Liver (tissue), 9 donors: ENCODE data around the gene TBCA. TPM values are rescaled to one million over a fixed set of nuclear protein-coding genes. Genes with fewer than 3 reads are reported as not detected.

Experiments
- DNase-seq: peaks from one replicate; pipeline ENCODE4 v3.0.0-alpha.2; 2017; ENCODE audit warnings: low spot score
- H3K27ac ChIP-seq, 2 donors: one replicate each; pipeline ENCODE4 v1.7.0; 2013; ENCODE audit warnings: inconsistent platforms in 2 of 2, low read length in 2 of 2, control low read depth in 1 of 2, low read depth in 1 of 2, mild to moderate bottlenecking in 1 of 2
- H3K27me3 ChIP-seq, 4 donors: one replicate each; pipeline versions ENCODE4 v1.6.1 to v1.7.0; 2013; ENCODE audit warnings: low read length in 3 of 4, inconsistent platforms in 1 of 4, mild to moderate bottlenecking in 1 of 4, moderate library complexity in 1 of 4; ENCODE audit not compliant: control insufficient read depth in 4 of 4, insufficient read depth in 4 of 4
- H3K36me3 ChIP-seq, 4 donors: one replicate each; pipeline versions ENCODE4 v1.6.1 to v1.7.0; 2013; ENCODE audit warnings: low read length in 3 of 4, mild to moderate bottlenecking in 3 of 4, low read depth in 1 of 4, moderate library complexity in 1 of 4; ENCODE audit not compliant: control insufficient read depth in 4 of 4, insufficient read depth in 3 of 4
- H3K4me1 ChIP-seq, 4 donors: one replicate each; pipeline versions ENCODE4 v1.6.1 to v1.7.0; 2013; ENCODE audit warnings: low read length in 3 of 4, mild to moderate bottlenecking in 3 of 4, moderate library complexity in 1 of 4; ENCODE audit not compliant: control insufficient read depth in 4 of 4, insufficient read depth in 4 of 4
- H3K4me3 ChIP-seq, 3 donors: one replicate each; pipeline versions ENCODE4 v1.6.1 to v1.7.0; 2013; ENCODE audit warnings: low read length in 3 of 3, control low read depth in 1 of 3, low read depth in 1 of 3, mild to moderate bottlenecking in 1 of 3
- H3K9ac ChIP-seq, 2 donors: one replicate each; pipeline ENCODE4 v1.7.0; 2013; ENCODE audit warnings: low read length in 2 of 2, mild to moderate bottlenecking in 2 of 2, moderate library complexity in 2 of 2, control low read depth in 1 of 2, low read depth in 1 of 2
- H3K9me3 ChIP-seq, 4 donors: one replicate each; pipeline versions ENCODE4 v1.6.1 to v1.7.0; 2013; ENCODE audit warnings: low read length in 3 of 4; ENCODE audit not compliant: control insufficient read depth in 4 of 4
- EGR1 ChIP-seq, 2 donors: IDR thresholded peaks; 2 replicates each; pipeline ENCODE4 v1.6.1; 2016 to 2018; ENCODE audit warnings: antibody characterized with exemption in 2 of 2, low read depth in 2 of 2
- FOXA1 ChIP-seq: IDR thresholded peaks from 2 replicates; pipeline ENCODE4 v1.6.1; 2016; ENCODE audit warnings: antibody characterized with exemption
- FOXA2 ChIP-seq: IDR thresholded peaks from 2 replicates; pipeline ENCODE4 v1.6.1; 2016; ENCODE audit warnings: antibody characterized with exemption
- GABPA ChIP-seq, 2 donors: IDR thresholded peaks in 1 of 2; conservative IDR thresholded peaks in 1 of 2; 2 replicates each; pipeline ENCODE4 v1.6.1; 2016; ENCODE audit warnings: antibody characterized with exemption in 2 of 2, mild to moderate bottlenecking in 1 of 2, moderate library complexity in 1 of 2
- HNF4G ChIP-seq: IDR thresholded peaks from 2 replicates; pipeline ENCODE4 v1.6.1; 2016; ENCODE audit warnings: antibody characterized with exemption
- JUND ChIP-seq, 2 donors: IDR thresholded peaks; 2 replicates each; pipeline ENCODE4 v1.6.1; 2016; ENCODE audit warnings: antibody characterized with exemption in 2 of 2
- NR2F2 ChIP-seq: IDR thresholded peaks from 2 replicates; pipeline ENCODE4 v1.6.1; 2016; ENCODE audit warnings: antibody characterized with exemption
- RAD21 ChIP-seq, 2 donors: IDR thresholded peaks; 2 replicates each; pipeline ENCODE4 v1.6.1; 2016; ENCODE audit warnings: antibody characterized with exemption in 2 of 2, mild to moderate bottlenecking in 2 of 2
- RXRA ChIP-seq, 2 donors: IDR thresholded peaks; 2 replicates each; pipeline ENCODE4 v1.6.1; 2017 to 2018; ENCODE audit warnings: antibody characterized with exemption in 2 of 2, mild to moderate bottlenecking in 1 of 2
- SP1 ChIP-seq: IDR thresholded peaks from 2 replicates; pipeline ENCODE4 v1.6.1; 2018; ENCODE audit warnings: antibody characterized with exemption, mild to moderate bottlenecking
- TAF1 ChIP-seq: conservative IDR thresholded peaks from 2 replicates; pipeline ENCODE4 v1.6.1; 2016; ENCODE audit warnings: antibody characterized with exemption, mild to moderate bottlenecking
- YY1 ChIP-seq: IDR thresholded peaks from 2 replicates; pipeline ENCODE4 v1.6.1; 2016; ENCODE audit warnings: antibody characterized with exemption, mild to moderate bottlenecking
- WGBS: extraction: QIAGEN DNeasy Blood & Tissue Kit; methylation state at CpG from one replicate; pipeline ENCODE4 v1.1.7; 2013; 5-methylcytosine and 5-hydroxymethylcytosine counted together
- polyA plus RNA-seq, 2 donors: library from polyadenylated mRNA; stranded (reverse) in 1 of 2; unstranded in 1 of 2; fragments of 200-250 nt in 1 of 2; fragments of >200 nt in 1 of 2; fragmentation: Nextera tagmentation in 1 of 2; extraction: Ambion mirVana in 1 of 2; gene quantifications; one replicate each; pipeline versions ENCODE4 v1.2.1 to v1.2.3, GENCODE V29; 2013 to 2015
- total RNA-seq, 2 donors: library from RNA; depleted of rRNA; stranded (reverse); fragments of >200 nt; gene quantifications; one replicate each; pipeline ENCODE4 v1.2.3, GENCODE V29; 2014
- TF ChIP-seq, protein P1 (sequence below): IDR thresholded peaks from 2 replicates; pipeline ENCODE4 v1.6.1; 2016; ENCODE audit warnings: antibody characterized with exemption
- TF ChIP-seq, protein P2 (sequence below): IDR thresholded peaks from 2 replicates; pipeline ENCODE4 v1.6.1; 2016; ENCODE audit warnings: antibody characterized with exemption
- TF ChIP-seq, protein P3 (sequence below): fragments of 150-350 bp; IDR thresholded peaks from 2 replicates; pipeline ENCODE4 v1.5.1; 2017; ENCODE audit warnings: improper control_type of control experiment, low read depth, low read length; ENCODE audit not compliant: missing input control
- TF ChIP-seq, protein P4 (sequence below): IDR thresholded peaks from 2 replicates; pipeline ENCODE4 v1.6.1; 2016; ENCODE audit warnings: antibody characterized with exemption
- TF ChIP-seq, protein P5 (sequence below): IDR thresholded peaks from 2 replicates; pipeline ENCODE4 v1.6.1; 2016; ENCODE audit warnings: antibody characterized with exemption, mild to moderate bottlenecking
- donor health status: healthy.
- donor health status: healthy.
- donor health status: healthy.
- donor health status: healthy.
- donor health status: healthy.

Gene TBCA
- total and polyA plus RNA-seq, 4 donors = 62.5 to 338 (median 107) TPM

DNA sequence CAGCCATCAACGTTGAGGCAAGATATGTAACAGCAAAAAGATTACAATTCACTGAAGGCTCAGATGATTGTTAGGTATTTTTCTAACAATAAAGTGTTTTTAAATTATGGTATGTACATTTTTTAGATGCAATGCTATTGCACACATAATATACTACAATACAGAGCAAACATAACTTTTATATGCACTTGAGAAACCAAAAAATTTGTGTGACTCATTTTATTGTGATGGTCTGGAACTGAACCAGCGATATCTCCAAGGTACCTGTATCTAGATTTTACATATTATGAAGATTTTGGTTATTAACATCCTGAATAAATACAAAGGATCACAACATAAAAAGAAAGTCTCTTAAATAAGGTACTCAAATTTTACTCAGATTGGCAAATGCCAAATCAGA is 41.3 kb downstream of the TBCA start:
- DNase-seq = no peak
- whole genome bisulfite sequencing = 96% methylated on average over 2 of the region's 2 CpGs
- no peak overlapping the region for H3K9ac ChIP-seq

DNA sequence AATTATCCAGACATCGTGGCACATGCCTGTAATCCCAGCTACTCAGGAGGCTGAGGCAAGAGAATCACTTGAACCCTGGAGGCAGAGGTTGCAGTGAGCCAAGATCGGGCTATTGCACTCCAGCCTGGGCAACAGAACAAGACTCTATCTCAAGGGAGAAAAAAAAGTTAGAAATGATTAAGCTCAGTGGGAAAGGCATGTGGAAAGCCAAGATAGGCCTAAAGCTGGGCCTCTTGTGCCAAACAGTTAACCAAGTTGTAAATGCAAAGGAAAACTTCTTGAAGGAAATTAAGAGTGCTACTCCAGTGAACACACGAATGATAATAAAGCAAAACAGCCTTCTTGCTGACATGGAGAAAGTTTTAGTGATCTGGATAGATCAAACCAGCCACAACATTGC is 43.0 kb downstream of the TBCA start:
- 92% methylated on average over 3 of the region's 3 CpGs for WGBS
- no peaks in the 10 kb centered on the region for H3K27me3 ChIP-seq
- no peak for DNase-seq
- peaks cover 0 to 3% (median under 1%) of the 10 kb centered on the region in 4 donors for H3K4me1 ChIP-seq
- H3K36me3 ChIP-seq = no peaks in the 10 kb centered on the region
- H3K9me3 ChIP-seq = no peaks in the 10 kb centered on the region
- no peak overlapping the region for H3K4me3 ChIP-seq
- no peak overlapping the region for H3K9ac ChIP-seq
- H3K27ac ChIP-seq = no peak overlapping the region
- TF ChIP-seq SP1 (no peak), HNF4G (no peak), EGR1 (IDR thresholded peaks at IDR 0.05; ENCODE audit: low read depth in 2 of 2) (no peak), FOXA1 (no peak)
- TF ChIP-seq, protein P1, sequence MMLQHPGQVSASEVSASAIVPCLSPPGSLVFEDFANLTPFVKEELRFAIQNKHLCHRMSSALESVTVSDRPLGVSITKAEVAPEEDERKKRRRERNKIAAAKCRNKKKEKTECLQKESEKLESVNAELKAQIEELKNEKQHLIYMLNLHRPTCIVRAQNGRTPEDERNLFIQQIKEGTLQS = no peak

More for the DNA sequence above, 41.3 kb downstream of the TBCA start:
- Histone ChIP-seq H3K27me3 (no peaks in the 10 kb centered on the region), H3K4me3 (no peak overlapping the region), H3K4me1 (peaks cover 0 to 5% (median under 1%) of the 10 kb centered on the region in 4 donors), H3K36me3 (no peaks in the 10 kb centered on the region), H3K27ac (no peak overlapping the region), H3K9me3 (no peaks in the 10 kb centered on the region)
- TF ChIP-seq, protein P1 = no peak
- TF ChIP-seq GABPA (IDR thresholded peaks at IDR 0.05 in 1 of 2, conservative IDR thresholded peaks at IDR 0.05 in 1 of 2) (no peak), JUND (IDR thresholded peaks at IDR 0.05) (no peak), EGR1 (IDR thresholded peaks at IDR 0.05; ENCODE audit: low read depth in 2 of 2) (no peak), NR2F2 (no peak)
- TF ChIP-seq, protein P2, sequence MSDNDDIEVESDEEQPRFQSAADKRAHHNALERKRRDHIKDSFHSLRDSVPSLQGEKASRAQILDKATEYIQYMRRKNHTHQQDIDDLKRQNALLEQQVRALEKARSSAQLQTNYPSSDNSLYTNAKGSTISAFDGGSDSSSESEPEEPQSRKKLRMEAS = no peak
- TF ChIP-seq, protein P3, sequence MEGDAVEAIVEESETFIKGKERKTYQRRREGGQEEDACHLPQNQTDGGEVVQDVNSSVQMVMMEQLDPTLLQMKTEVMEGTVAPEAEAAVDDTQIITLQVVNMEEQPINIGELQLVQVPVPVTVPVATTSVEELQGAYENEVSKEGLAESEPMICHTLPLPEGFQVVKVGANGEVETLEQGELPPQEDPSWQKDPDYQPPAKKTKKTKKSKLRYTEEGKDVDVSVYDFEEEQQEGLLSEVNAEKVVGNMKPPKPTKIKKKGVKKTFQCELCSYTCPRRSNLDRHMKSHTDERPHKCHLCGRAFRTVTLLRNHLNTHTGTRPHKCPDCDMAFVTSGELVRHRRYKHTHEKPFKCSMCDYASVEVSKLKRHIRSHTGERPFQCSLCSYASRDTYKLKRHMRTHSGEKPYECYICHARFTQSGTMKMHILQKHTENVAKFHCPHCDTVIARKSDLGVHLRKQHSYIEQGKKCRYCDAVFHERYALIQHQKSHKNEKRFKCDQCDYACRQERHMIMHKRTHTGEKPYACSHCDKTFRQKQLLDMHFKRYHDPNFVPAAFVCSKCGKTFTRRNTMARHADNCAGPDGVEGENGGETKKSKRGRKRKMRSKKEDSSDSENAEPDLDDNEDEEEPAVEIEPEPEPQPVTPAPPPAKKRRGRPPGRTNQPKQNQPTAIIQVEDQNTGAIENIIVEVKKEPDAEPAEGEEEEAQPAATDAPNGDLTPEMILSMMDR = no peak

DNA sequence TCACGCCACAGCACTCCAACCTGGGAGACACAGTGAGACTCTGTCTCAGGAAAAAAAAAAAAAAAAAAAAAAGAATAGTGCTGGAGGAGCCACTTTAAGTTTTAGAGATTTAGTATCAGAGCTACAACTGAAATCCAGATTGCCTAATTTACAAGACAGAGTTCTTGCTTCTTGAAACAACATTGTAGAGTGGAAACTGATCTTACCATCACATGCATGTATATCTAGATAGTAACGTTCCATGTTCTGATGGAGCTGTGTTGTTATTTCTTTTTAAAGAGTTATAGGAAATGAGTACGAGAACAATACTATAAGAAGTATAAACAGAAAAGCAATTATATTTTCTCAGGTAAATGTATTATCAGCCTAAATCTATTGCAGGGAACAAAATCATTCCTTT is 48.9 kb downstream of the TBCA start:
- no peaks in the 10 kb centered on the region for H3K9me3 ChIP-seq
- WGBS = 96% methylated on average over 3 of the region's 3 CpGs
- H3K27ac ChIP-seq = no peak overlapping the region
- peaks cover 0 to 4% (median 0%) of the 10 kb centered on the region in 4 donors for H3K36me3 ChIP-seq
- no peaks in the 10 kb centered on the region for H3K27me3 ChIP-seq
- H3K4me3 ChIP-seq = no peak overlapping the region
- H3K4me1 ChIP-seq = peaks cover 0 to 2% (median 0%) of the 10 kb centered on the region in 4 donors
- no peak overlapping the region for H3K9ac ChIP-seq
- no peak for DNase-seq
- TF ChIP-seq EGR1 (IDR thresholded peaks at IDR 0.05; ENCODE audit: low read depth in 2 of 2) (no peak), FOXA2 (no peak), RAD21 (IDR thresholded peaks at IDR 0.05) (no peak), TAF1 (no peak), RXRA (IDR thresholded peaks at IDR 0.05) (no peak), YY1 (no peak)
- TF ChIP-seq, protein P2 = no peak
- TF ChIP-seq, protein P4, sequence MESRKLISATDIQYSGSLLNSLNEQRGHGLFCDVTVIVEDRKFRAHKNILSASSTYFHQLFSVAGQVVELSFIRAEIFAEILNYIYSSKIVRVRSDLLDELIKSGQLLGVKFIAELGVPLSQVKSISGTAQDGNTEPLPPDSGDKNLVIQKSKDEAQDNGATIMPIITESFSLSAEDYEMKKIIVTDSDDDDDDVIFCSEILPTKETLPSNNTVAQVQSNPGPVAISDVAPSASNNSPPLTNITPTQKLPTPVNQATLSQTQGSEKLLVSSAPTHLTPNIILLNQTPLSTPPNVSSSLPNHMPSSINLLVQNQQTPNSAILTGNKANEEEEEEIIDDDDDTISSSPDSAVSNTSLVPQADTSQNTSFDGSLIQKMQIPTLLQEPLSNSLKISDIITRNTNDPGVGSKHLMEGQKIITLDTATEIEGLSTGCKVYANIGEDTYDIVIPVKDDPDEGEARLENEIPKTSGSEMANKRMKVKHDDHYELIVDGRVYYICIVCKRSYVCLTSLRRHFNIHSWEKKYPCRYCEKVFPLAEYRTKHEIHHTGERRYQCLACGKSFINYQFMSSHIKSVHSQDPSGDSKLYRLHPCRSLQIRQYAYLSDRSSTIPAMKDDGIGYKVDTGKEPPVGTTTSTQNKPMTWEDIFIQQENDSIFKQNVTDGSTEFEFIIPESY = no peak
- TF ChIP-seq, protein P3 = no peak
- TF ChIP-seq, protein P5, sequence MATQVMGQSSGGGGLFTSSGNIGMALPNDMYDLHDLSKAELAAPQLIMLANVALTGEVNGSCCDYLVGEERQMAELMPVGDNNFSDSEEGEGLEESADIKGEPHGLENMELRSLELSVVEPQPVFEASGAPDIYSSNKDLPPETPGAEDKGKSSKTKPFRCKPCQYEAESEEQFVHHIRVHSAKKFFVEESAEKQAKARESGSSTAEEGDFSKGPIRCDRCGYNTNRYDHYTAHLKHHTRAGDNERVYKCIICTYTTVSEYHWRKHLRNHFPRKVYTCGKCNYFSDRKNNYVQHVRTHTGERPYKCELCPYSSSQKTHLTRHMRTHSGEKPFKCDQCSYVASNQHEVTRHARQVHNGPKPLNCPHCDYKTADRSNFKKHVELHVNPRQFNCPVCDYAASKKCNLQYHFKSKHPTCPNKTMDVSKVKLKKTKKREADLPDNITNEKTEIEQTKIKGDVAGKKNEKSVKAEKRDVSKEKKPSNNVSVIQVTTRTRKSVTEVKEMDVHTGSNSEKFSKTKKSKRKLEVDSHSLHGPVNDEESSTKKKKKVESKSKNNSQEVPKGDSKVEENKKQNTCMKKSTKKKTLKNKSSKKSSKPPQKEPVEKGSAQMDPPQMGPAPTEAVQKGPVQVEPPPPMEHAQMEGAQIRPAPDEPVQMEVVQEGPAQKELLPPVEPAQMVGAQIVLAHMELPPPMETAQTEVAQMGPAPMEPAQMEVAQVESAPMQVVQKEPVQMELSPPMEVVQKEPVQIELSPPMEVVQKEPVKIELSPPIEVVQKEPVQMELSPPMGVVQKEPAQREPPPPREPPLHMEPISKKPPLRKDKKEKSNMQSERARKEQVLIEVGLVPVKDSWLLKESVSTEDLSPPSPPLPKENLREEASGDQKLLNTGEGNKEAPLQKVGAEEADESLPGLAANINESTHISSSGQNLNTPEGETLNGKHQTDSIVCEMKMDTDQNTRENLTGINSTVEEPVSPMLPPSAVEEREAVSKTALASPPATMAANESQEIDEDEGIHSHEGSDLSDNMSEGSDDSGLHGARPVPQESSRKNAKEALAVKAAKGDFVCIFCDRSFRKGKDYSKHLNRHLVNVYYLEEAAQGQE = no peak
